GM10266 (cell line): ENCODE data around the gene STK10.

Experiments used
- DNase-seq: peaks from one replicate; pipeline ENCODE4 v3.0.0; 2012; ENCODE audit errors: extremely low spot score
- TF ChIP-seq, protein P1 (sequence below): IDR thresholded peaks from 2 replicates; pipeline ENCODE4 v1.5.1; 2012; ENCODE audit warnings: mild to moderate bottlenecking, low read depth; ENCODE audit not compliant: control insufficient read depth, insufficient read depth; ENCODE audit errors: missing control alignments

The STK10 gene

DNA sequence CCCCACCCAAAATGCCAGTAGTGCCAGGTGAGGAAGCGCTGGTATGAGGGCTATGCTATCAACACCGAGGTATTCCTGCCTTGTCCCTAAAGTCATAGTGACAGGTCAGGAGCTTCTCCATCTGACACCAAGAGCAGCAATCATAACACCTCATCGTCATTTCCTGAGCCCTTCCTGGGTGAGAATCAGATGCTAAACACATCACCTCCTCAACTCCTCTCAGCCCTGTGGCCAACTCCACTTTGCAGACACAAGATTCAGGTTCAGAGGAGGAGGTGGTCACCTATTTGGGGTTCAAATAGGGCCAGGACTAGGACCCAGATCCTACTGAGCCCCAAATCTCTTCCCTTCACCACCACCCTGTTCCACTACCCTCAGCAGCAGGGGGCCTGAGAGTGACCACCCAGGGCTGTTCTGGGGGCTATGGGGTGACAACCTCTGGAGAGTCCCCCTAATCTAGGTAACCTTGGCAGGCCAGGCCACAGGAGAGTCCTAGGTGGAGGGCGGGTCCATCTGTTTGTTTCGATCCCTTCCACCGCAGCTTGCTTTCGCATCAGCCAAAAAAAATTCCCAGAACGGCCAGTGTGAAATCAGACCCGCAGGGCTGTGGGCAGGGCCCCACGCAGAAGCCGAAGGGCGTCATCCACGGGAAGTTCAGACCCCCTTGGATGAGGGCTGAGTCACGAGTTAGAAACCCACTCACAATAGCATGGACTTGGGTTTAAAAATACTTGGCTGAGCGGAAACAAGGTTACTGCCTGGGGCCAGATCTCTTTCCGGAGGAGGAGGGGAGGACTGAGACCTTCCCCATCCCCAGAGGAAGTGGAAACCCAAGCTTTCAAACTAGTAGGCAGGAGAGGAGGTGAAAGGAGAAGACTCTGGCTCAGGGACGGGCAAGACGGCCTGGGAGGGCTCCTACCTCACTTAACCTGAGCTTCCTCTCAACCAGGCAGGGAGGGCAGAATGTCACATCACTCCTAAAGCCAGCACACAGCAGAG, 8.7 kb downstream of the STK10 start:
- peak; percentile 62 for DNase-seq

DNA sequence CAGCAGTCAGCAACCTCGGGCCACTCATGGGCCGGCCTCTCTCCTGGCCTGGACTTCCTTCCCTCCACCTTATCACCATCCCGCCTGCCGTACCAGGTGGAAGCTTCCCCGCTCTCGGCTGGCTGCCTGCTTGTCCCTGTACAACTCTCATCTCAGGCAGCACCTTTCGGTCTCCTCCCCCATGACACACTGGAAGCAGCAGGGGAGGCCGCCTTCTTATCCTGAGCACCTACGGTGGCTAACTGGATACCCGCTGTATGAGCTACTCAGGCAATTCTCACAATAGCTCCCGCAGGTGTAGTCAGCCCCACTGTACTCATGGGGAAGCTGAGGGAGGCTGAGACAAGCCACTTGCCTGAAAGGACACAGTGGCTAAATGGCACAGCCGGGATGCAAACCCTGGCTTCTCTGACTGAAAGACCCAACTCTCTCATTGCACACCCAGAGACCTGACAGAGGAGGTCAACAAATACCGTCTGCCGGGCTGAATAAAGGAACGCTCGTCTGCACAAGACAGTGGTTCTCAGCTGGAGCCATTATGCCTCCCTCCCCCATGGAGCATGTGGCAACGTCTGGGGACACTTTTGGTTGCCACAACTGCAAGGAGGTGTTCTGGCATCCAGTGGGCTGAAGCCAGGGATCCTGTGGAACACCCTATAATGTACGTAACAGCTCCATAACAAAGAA, 9.6 kb downstream of the STK10 start:
- no peak for DNase-seq
- TF ChIP-seq, protein P1, sequence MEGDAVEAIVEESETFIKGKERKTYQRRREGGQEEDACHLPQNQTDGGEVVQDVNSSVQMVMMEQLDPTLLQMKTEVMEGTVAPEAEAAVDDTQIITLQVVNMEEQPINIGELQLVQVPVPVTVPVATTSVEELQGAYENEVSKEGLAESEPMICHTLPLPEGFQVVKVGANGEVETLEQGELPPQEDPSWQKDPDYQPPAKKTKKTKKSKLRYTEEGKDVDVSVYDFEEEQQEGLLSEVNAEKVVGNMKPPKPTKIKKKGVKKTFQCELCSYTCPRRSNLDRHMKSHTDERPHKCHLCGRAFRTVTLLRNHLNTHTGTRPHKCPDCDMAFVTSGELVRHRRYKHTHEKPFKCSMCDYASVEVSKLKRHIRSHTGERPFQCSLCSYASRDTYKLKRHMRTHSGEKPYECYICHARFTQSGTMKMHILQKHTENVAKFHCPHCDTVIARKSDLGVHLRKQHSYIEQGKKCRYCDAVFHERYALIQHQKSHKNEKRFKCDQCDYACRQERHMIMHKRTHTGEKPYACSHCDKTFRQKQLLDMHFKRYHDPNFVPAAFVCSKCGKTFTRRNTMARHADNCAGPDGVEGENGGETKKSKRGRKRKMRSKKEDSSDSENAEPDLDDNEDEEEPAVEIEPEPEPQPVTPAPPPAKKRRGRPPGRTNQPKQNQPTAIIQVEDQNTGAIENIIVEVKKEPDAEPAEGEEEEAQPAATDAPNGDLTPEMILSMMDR: no peak

More for the DNA sequence above, 8.7 kb downstream of the STK10 start:
- TF ChIP-seq, protein P1: no peak

DNA sequence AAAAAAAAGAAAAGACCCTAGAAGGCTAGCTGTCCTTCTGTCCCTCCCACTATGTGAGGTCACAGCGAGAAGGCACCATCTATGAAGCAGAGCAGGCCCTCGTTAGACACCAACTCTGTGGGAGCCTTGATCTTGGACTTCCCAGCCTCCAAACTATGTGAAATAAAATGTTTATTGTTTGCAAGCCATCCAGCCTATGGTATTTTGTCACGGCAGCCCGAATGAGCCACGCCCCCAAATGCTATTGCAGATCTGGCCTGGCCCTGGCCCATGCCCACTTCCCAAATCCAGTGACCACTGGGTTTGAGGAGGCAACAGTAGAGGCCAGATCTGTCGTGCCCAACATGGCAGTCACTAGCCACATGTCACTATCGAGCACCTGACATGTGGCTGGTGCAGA, 10.8 kb downstream of the STK10 start:
- no peak for DNase-seq
- TF ChIP-seq, protein P1: no peak

DNA sequence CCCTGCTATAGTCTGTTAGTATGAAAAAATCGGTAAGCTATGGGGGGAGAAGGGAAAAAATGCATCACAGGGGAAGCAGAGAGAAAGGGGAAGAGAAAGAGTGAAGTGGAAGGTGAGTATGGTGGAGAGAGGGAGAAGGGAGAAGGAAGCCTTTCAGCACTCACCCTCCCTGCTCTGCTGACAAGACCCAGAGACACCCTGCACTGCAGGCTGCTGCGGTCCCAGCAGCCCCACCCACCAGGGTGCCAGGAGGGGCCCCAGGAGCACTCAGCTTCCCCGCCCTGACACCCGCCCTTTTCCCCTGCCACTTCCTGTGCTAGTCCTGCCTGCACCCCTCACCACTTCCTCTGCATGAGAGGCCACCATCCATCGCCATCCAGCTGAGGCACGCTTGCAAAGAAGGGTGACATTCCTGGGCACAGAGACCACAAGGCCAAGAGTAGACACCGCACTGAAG, 12.7 kb downstream of the STK10 start:
- DNase-seq: peak; percentile 71
- TF ChIP-seq, protein P1: no peak

DNA sequence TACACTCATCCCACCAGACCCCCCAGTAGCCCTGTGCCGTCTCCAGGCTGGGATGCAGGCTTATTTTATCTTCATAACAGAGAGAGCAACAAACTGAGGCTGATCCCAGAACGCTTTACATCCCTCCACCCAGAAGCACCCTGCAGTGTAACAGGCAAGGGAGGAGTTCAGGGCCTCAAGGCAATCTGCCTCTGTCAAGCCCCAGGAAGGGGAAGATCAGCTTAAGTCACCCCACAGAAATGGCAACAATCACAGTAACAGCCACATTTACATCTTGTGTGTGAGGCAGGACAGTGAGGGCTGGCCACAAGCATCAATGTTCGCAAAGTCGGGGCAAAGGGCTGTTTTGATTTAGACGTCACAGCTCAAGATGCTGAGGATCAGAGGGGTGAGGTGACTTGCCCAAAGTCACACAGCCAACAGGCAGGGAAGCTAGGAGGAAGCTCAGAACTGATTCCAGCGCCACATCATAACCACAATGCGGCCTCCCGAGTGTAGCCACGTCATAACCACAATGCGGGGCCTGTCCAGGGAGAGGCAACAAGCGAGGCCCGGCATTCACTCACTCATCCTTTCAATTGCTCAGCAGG, 14.4 kb downstream of the STK10 start:
- TF ChIP-seq, protein P1: no peak
- no peak for DNase-seq

DNA sequence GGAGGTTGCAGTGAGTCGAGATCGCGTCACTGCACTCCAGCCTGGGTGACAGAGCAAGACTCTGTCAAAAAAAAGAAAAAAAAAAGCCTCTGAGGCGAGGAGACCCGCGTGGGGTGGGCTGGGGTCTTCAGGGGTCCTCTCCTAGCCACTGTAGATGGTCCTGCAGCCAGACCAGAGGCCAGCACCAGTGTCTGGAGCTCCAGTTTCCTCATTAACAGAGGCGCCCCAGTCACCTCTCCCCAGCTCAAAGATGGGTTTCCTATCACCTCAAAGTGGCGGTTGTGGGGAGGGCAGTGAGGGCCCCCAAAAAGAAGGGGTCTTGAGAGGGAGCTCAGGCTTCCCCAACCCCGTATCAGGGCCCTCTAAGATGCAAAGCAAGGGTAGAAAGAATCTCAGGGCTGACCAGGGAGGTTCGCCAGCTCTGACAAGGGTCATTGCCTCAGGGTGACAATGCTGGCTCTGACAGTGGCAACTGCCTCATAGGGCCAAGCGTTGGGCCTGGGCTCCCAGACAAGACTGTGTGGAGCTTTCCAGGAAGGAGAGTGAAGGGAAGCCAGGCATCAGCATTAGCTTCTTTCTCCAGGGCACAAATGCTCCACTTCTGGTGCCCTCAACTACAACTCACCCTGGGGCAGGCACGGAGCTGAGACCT, 15.0 kb downstream of the STK10 start:
- TF ChIP-seq, protein P1: no peak
- no peak for DNase-seq
